HEK293 (cell line): ENCODE data around the gene CNIH3.
A peak's percentile ranks its signal among the peaks of the same experiment; 100 is the strongest.

Experiments used
- CTCF ChIA-PET: fragments of 350-600 bp; formaldehyde crosslinking; extraction: SDS; loops from one replicate; lab custom pipeline; 2021; ENCODE audit warnings: antibody characterized with exemption; lab: Yijun Ruan, JAX
- POLR2A ChIA-PET: fragments of 300-600 bp; formaldehyde crosslinking; extraction: SDS; loops from one replicate; lab custom pipeline; 2020; ENCODE audit warnings: antibody characterized with exemption, inconsistent platforms; lab: Yijun Ruan, JAX
- H3K27ac ChIP-seq: fragments of 200-500 bp; sonication (Bioruptor generic); 2 replicates; pipeline ENCODE4 v1.5.1; 2014; ENCODE audit warnings: low read depth, low read length, control low read depth, inconsistent platforms; ENCODE audit errors: extremely low read depth
- H3K36me3 ChIP-seq, 2 experiments: fragments of 200-500 bp in 1 of 2; sonication (Bioruptor generic) in 1 of 2; 1 replicate in 1 of 2; 2 replicates in 1 of 2; pipeline ENCODE4 v1.5.1; 2014 to 2017; ENCODE audit warnings: inconsistent platforms in 2 of 2, low read length in 2 of 2; ENCODE audit not compliant: control insufficient read depth in 2 of 2, insufficient read depth in 1 of 2
- H3K4me1 ChIP-seq: fragments of 200-500 bp; sonication (Bioruptor generic); 2 replicates; pipeline ENCODE4 v1.5.1; 2014; ENCODE audit warnings: mild to moderate bottlenecking, low read length, inconsistent platforms; ENCODE audit not compliant: control insufficient read depth, insufficient read depth
- H3K4me3 ChIP-seq: 2 replicates; pipeline ENCODE4 v1.5.1; 2011; ENCODE audit warnings: low read depth, mild to moderate bottlenecking, control low read depth, low read length, moderate library complexity
- H3K9me3 ChIP-seq: fragments of 200-500 bp; sonication (Bioruptor generic); 2 replicates; pipeline ENCODE4 v1.5.1; 2014; ENCODE audit warnings: low read depth, low read length, inconsistent platforms; ENCODE audit not compliant: control insufficient read depth, insufficient read depth
- GFI1B ChIP-seq: fragments of 450-650 bp; formaldehyde crosslinking; IDR thresholded peaks from 2 replicates; pipeline ENCODE4 v1.5.1; 2016; ENCODE audit warnings: missing biosample characterization, missing genetic modification characterization
- KLF16 ChIP-seq: fragments of 450-650 bp; formaldehyde crosslinking; IDR thresholded peaks from 2 replicates; pipeline ENCODE4 v1.5.1; 2017; ENCODE audit warnings: missing biosample characterization, missing genetic modification characterization
- RBAK ChIP-seq: fragments of 450-650 bp; formaldehyde crosslinking; IDR thresholded peaks from 2 replicates; pipeline ENCODE4 v1.5.1; 2016; ENCODE audit warnings: missing biosample characterization, missing genetic modification characterization
- SCRT2 ChIP-seq: fragments of 450-650 bp; formaldehyde crosslinking; IDR thresholded peaks from 2 replicates; pipeline ENCODE4 v1.5.1; 2016; ENCODE audit warnings: missing biosample characterization, missing genetic modification characterization
- SP7 ChIP-seq: fragments of 450-650 bp; formaldehyde crosslinking; IDR thresholded peaks from 2 replicates; pipeline ENCODE4 v1.5.1; 2016; ENCODE audit warnings: missing biosample characterization, missing genetic modification characterization
- WT1 ChIP-seq: fragments of 450-650 bp; formaldehyde crosslinking; IDR thresholded peaks from 2 replicates; pipeline ENCODE4 v1.5.1; 2016; ENCODE audit warnings: missing biosample characterization, missing genetic modification characterization
- ZBTB44 ChIP-seq: fragments of 450-650 bp; IDR thresholded peaks from 2 replicates; pipeline ENCODE4 v1.5.1; 2018; ENCODE audit warnings: missing biosample characterization, mild to moderate bottlenecking, missing genetic modification characterization
- ZFP41 ChIP-seq: fragments of 450-650 bp; formaldehyde crosslinking; IDR thresholded peaks from 2 replicates; pipeline ENCODE4 v1.5.1; 2016; ENCODE audit warnings: missing biosample characterization, missing genetic modification characterization, borderline replicate concordance
- ZNF10 ChIP-seq: fragments of 450-650 bp; formaldehyde crosslinking; IDR thresholded peaks from 2 replicates; pipeline ENCODE4 v1.5.1; 2017; ENCODE audit warnings: missing biosample characterization, missing genetic modification characterization
- ZNF148 ChIP-seq: fragments of 450-650 bp; formaldehyde crosslinking; IDR thresholded peaks from 2 replicates; pipeline ENCODE4 v1.5.0; 2017; ENCODE audit warnings: missing biosample characterization, missing genetic modification characterization, borderline replicate concordance
- ZNF18 ChIP-seq: fragments of 450-650 bp; formaldehyde crosslinking; IDR thresholded peaks from 2 replicates; pipeline ENCODE4 v1.5.1; 2016; ENCODE audit warnings: missing biosample characterization, missing genetic modification characterization
- ZNF366 ChIP-seq: fragments of 450-650 bp; formaldehyde crosslinking; conservative IDR thresholded peaks from 2 replicates; pipeline ENCODE4 v1.5.1; 2016; ENCODE audit warnings: missing biosample characterization, missing genetic modification characterization
- ZNF548 ChIP-seq: fragments of 450-650 bp; formaldehyde crosslinking; IDR thresholded peaks from 2 replicates; pipeline ENCODE4 v1.5.1; 2016; ENCODE audit warnings: missing biosample characterization, missing genetic modification characterization
- ZNF549 ChIP-seq: fragments of 450-650 bp; IDR thresholded peaks from 2 replicates; pipeline ENCODE4 v1.5.1; 2018; ENCODE audit warnings: missing biosample characterization, missing genetic modification characterization, mild to moderate bottlenecking, inconsistent platforms, moderate library complexity
- ZNF768 ChIP-seq: fragments of 450-650 bp; formaldehyde crosslinking; IDR thresholded peaks from 2 replicates; pipeline ENCODE4 v1.5.1; 2018; ENCODE audit warnings: missing biosample characterization, mild to moderate bottlenecking, missing genetic modification characterization

Gene CNIH3

GRCh38 chr1:224694969-224695368 is 78.9 kb downstream of the CNIH3 start:
- H3K4me1 ChIP-seq, result no peaks in the 10 kb centered on the region
- no peak overlapping the region for H3K27ac ChIP-seq
- H3K4me3 ChIP-seq, result no peak overlapping the region
- H3K36me3 ChIP-seq, result no peaks in the 10 kb centered on the region
- no peaks in the 10 kb centered on the region for H3K9me3 ChIP-seq
- POLR2A ChIA-PET, result no interaction called here
- TF ChIP-seq WT1 (tag by site-specific recombination) (no peak), GFI1B (tag by site-specific recombination) (no peak), ZNF549 (tag by site-specific recombination) (no peak), ZNF10 (tag by site-specific recombination) (peak; percentile 99)
- CTCF ChIA-PET, result interaction anchor here (1.1 to 2.9 kb wide), 2 partner anchors 157 to 228 kb away, joined by 4 to 14 read pairs; no protein-coding TSS in a partner anchor

- no peaks in the 10 kb centered on the region for H3K9me3 ChIP-seq
- no peaks in the 10 kb centered on the region for H3K4me1 ChIP-seq
- no peak overlapping the region for H3K4me3 ChIP-seq
- no peak overlapping the region for H3K27ac ChIP-seq
- TF ChIP-seq SP7 (tag by site-specific recombination) (no peak), KLF16 (tag by site-specific recombination) (no peak), ZNF366 (tag by site-specific recombination) (no peak), ZNF148 (tag by site-specific recombination) (no peak), ZNF18 (tag by site-specific recombination) (no peak), ZNF548 (tag by site-specific recombination) (no peak), ZFP41 (tag by site-specific recombination) (no peak), RBAK (tag by site-specific recombination) (no peak), ZBTB44 (tag by site-specific recombination) (no peak), ZNF768 (no peak), SCRT2 (tag by site-specific recombination) (no peak)
- TF ChIP-seq, all 188 proteins: peak for 0
- ChIA-PET POLR2A (no interaction called here), CTCF (interaction anchor here (1.1 to 2.9 kb wide), 2 partner anchors 108 to 156 kb away, joined by 3 to 14 read pairs; no protein-coding TSS in a partner anchor)
- no peaks in the 10 kb centered on the region for H3K36me3 ChIP-seq
Measured at GRCh38 chr1:224696021-224696420, 79.9 kb downstream of the CNIH3 start.
